NT2/D1 (cell line): ENCODE data around the gene BIRC6.
"Not testable (repeated sequence)": the region's sequence is repeated elsewhere in the genome, so short reads cannot be mapped to it uniquely, and the experiment has no call there.

Experiments used
- YY1 ChIP-seq: IDR thresholded peaks from 2 replicates; pipeline ENCODE4 v1.6.1; 2011; ENCODE audit not compliant: insufficient read length, insufficient read depth
- ZNF274 ChIP-seq: IDR thresholded peaks from 2 replicates; pipeline ENCODE4 v1.6.1; 2011; ENCODE audit warnings: mild to moderate bottlenecking, low read depth, low read length

DNA sequence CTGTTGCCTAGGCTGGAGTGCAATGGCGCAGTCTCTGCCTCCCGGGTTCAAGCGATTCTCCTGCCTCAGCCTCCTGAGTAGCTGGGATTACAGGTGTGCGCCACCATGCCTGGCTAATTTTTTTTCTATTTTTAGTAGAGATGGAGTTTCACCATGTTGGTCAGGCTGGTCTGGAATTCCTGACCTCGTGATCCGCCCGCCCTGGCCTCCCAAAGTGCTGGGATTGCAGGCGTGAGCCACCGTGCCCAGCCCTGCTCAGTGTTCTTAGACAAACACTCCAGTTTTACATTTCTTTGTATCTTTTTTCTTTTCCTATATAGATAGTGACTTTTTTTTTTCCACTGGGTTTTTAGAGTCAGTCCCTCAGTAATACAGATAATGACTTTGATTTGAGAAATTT lies 7.5 kb downstream of the BIRC6 start:
- not testable (repeated sequence) for TF ChIP-seq YY1, ZNF274
